ENCODE results near the gene HGD. TPM values are rescaled to one million over a fixed set of nuclear protein-coding genes. Genes with fewer than 3 reads are reported as not detected.

HGD gene
- total RNA-seq, 1 donor from 2014 or later: 11.9 TPM

DNA sequence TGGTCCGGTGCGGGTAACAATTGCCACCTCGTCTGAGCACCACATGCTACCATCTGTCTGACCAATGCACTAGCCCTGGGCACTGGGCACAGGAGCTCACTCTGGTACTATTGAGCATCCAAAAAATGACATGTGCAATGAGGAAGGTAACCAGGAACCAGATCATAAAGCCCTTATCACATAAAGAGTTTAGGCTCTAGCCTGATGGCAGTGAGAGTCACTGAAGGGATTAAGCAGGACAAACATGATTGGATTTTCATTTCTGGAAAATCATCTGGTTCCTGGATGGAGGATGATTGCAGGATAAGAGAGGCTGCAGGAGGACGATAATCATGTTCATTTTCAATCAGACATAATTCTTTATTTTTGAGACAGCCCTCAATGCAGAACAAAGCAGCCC, 73.5 kb downstream of the HGD start:
- TF ChIP-seq, protein P1, sequence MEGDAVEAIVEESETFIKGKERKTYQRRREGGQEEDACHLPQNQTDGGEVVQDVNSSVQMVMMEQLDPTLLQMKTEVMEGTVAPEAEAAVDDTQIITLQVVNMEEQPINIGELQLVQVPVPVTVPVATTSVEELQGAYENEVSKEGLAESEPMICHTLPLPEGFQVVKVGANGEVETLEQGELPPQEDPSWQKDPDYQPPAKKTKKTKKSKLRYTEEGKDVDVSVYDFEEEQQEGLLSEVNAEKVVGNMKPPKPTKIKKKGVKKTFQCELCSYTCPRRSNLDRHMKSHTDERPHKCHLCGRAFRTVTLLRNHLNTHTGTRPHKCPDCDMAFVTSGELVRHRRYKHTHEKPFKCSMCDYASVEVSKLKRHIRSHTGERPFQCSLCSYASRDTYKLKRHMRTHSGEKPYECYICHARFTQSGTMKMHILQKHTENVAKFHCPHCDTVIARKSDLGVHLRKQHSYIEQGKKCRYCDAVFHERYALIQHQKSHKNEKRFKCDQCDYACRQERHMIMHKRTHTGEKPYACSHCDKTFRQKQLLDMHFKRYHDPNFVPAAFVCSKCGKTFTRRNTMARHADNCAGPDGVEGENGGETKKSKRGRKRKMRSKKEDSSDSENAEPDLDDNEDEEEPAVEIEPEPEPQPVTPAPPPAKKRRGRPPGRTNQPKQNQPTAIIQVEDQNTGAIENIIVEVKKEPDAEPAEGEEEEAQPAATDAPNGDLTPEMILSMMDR (IDR thresholded peaks at IDR 0.05; ENCODE audit: unreplicated experiment): no peak
- H3K27ac Mint-ChIP-seq: no peak overlapping the region
- H3K9me3 Mint-ChIP-seq (ENCODE audit: low read depth): no peaks in the 10 kb centered on the region
- DNase-seq (ENCODE audit: low spot score, unreplicated experiment): no peak
- H3K36me3 Mint-ChIP-seq (ENCODE audit: insufficient read depth): no peaks in the 10 kb centered on the region
- H3K27me3 Mint-ChIP-seq: no peaks in the 10 kb centered on the region
- H3K4me3 Mint-ChIP-seq (ENCODE audit: low read depth): no peak overlapping the region
- no peaks in the 10 kb centered on the region for H3K4me1 Mint-ChIP-seq (ENCODE audit: low read depth)

DNA sequence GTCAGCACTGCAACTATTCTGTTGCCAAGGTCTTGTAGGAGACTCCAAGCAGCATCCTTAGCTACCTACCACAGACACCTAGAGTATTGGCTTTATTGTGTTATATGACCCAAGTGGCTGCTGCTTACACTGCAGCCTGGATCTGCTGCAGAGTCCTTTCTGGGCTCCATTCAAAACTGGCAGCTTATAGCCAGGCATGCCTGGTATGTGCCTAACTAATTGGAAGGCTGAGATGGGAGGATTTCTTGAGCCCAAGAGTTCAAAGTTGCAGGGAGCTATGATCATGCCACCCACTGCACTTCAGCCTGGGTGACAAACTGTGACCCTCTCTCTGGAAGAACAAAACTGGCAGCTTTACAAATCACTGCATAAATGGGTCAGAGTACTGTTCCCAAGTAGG, 77.3 kb downstream of the HGD start:
- Mint-ChIP-seq H3K27me3 (no peaks in the 10 kb centered on the region), H3K27ac (no peak overlapping the region), H3K9me3 (ENCODE audit: low read depth) (no peaks in the 10 kb centered on the region), H3K36me3 (ENCODE audit: insufficient read depth) (peaks cover 12% of the 10 kb centered on the region), H3K4me3 (ENCODE audit: low read depth) (no peak overlapping the region), H3K4me1 (ENCODE audit: low read depth) (peaks cover 9% of the 10 kb centered on the region)
- no peak for DNase-seq (ENCODE audit: low spot score, unreplicated experiment)
- TF ChIP-seq, protein P1 (IDR thresholded peaks at IDR 0.05; ENCODE audit: unreplicated experiment): no peak

DNA sequence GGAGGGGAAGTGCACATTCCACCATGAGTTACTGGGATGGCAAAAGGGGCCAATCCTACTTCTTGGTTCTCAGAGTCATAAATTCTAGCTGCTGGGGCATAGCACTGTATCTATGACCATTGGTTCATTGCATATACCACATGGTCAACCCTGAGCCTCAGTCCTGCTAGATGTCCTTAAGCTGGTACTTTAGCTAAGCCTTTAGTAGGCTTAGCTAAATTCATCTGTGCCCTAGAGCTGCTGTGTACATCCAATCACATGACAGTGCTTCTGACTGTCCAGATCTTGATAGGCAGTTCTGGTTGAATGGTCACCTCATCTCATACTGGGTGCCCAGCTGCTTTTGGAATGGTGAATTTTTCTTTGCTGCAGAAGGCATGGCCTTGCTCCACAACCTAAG, 77.7 kb downstream of the HGD start:
- Mint-ChIP-seq H3K4me3 (ENCODE audit: low read depth) (no peak overlapping the region), H3K36me3 (ENCODE audit: insufficient read depth) (peaks cover 12% of the 10 kb centered on the region), H3K27me3 (no peaks in the 10 kb centered on the region), H3K9me3 (ENCODE audit: low read depth) (no peaks in the 10 kb centered on the region), H3K4me1 (ENCODE audit: low read depth) (peaks cover 9% of the 10 kb centered on the region), H3K27ac (no peak overlapping the region)
- TF ChIP-seq, protein P1 (IDR thresholded peaks at IDR 0.05; ENCODE audit: unreplicated experiment): no peak
- DNase-seq (ENCODE audit: low spot score, unreplicated experiment): no peak

DNA sequence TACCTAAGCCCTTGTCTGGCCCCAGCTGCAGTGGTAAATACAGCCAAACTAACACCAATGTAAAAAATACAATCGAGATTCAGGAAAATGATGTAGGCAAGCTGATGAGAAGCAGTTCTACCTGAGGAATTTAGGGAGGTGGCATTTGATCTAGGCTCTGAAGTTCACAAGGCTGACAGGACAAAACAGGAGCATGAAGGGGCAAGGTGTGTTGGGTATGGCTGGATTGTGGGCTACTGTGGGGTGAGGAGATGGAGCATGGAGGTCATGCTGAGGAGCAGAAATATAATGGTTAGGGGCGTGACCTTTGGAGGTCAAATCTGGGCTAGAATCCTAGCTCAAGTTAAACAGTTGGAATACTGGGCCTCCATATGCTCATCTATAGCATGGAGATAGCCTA, 79.4 kb downstream of the HGD start:
- TF ChIP-seq, protein P1 (IDR thresholded peaks at IDR 0.05; ENCODE audit: unreplicated experiment): no peak
- Mint-ChIP-seq H3K27ac (peak overlapping the region; percentile 71), H3K36me3 (ENCODE audit: insufficient read depth) (peaks cover 12% of the 10 kb centered on the region), H3K4me3 (ENCODE audit: low read depth) (no peak overlapping the region), H3K9me3 (ENCODE audit: low read depth) (no peaks in the 10 kb centered on the region), H3K27me3 (no peaks in the 10 kb centered on the region), H3K4me1 (ENCODE audit: low read depth) (peaks cover 9% of the 10 kb centered on the region)
- DNase-seq (ENCODE audit: low spot score, unreplicated experiment): no peak

DNA sequence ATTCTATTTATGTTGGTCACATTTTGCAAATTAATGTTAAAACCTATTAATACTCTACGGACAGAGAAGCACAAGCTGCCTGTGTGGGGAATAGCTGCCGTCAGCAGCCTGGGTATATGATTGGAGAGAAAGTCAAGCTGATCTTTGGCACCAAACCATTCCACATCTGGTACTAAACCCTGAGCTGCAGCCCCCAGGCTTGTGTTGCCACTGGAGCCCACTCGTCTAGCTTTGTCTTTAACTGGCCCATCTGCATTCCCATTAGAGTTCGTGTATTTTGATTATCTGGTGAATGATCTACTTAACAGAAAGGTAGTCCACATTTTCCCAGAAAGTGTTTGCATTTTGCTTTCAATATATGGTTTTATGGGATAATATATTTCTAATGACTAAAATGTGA, 80.5 kb downstream of the HGD start:
- Mint-ChIP-seq H3K36me3 (ENCODE audit: insufficient read depth) (peaks cover 14% of the 10 kb centered on the region), H3K9me3 (ENCODE audit: low read depth) (no peaks in the 10 kb centered on the region), H3K27ac (no peak overlapping the region), H3K4me1 (ENCODE audit: low read depth) (peaks cover 14% of the 10 kb centered on the region), H3K4me3 (ENCODE audit: low read depth) (no peak overlapping the region), H3K27me3 (no peaks in the 10 kb centered on the region)
- DNase-seq (ENCODE audit: low spot score, unreplicated experiment): no peak
- TF ChIP-seq, protein P1 (IDR thresholded peaks at IDR 0.05; ENCODE audit: unreplicated experiment): no peak

Data from progenitor cell of endocrine pancreas (in vitro differentiated cells).